ENCODE results near the gene PCYT1B.

The PCYT1B gene

GRCh38 chrX:24515447-24515846 lies 131.7 kb downstream of the PCYT1B start:
- DNase-seq (ENCODE audit: low read depth), result no peak

GRCh38 chrX:24513416-24513815 lies 133.7 kb downstream of the PCYT1B start:
- peak; percentile 35 for DNase-seq (ENCODE audit: low read depth)
- TF ChIP-seq, protein P1, sequence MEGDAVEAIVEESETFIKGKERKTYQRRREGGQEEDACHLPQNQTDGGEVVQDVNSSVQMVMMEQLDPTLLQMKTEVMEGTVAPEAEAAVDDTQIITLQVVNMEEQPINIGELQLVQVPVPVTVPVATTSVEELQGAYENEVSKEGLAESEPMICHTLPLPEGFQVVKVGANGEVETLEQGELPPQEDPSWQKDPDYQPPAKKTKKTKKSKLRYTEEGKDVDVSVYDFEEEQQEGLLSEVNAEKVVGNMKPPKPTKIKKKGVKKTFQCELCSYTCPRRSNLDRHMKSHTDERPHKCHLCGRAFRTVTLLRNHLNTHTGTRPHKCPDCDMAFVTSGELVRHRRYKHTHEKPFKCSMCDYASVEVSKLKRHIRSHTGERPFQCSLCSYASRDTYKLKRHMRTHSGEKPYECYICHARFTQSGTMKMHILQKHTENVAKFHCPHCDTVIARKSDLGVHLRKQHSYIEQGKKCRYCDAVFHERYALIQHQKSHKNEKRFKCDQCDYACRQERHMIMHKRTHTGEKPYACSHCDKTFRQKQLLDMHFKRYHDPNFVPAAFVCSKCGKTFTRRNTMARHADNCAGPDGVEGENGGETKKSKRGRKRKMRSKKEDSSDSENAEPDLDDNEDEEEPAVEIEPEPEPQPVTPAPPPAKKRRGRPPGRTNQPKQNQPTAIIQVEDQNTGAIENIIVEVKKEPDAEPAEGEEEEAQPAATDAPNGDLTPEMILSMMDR (IDR thresholded peaks at IDR 0.05; ENCODE audit: low read depth, low read length, missing control alignments), result no peak
- H3K4me3 ChIP-seq (ENCODE audit: low read depth, low read length), result no peak overlapping the region

More at GRCh38 chrX:24515447-24515846, 131.7 kb downstream of the PCYT1B start:
- H3K4me3 ChIP-seq (ENCODE audit: low read depth, low read length), result no peak overlapping the region
- TF ChIP-seq, protein P1 (IDR thresholded peaks at IDR 0.05; ENCODE audit: low read depth, low read length, missing control alignments), result no peak

DNA sequence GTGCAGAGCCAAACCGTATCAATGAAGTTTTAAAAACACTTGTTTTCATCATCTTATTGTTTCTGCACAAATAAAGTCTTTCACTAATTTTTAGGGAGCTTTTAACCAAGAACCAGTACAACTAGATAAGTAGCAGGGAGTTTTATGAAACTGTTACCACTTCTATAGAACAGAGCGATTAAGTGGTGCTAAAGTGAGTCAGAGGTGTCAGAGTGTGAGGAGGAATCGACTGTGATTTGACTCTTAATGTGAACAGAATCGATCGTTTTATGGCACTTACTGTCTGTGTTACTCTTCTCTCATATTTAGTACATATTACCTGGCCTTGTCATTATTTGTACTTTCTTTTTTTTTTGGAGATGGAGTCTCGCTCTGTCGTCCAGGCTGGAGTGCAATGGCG lies 138.8 kb downstream of the PCYT1B start:
- DNase-seq (ENCODE audit: low read depth), result no peak
- TF ChIP-seq, protein P1 (IDR thresholded peaks at IDR 0.05; ENCODE audit: low read depth, low read length, missing control alignments), result no peak
- no peak overlapping the region for H3K4me3 ChIP-seq (ENCODE audit: low read depth, low read length)
